ENCODE measurements around the gene MAEL. TPM values are rescaled to one million over a fixed set of nuclear protein-coding genes. Genes with fewer than 3 reads are reported as not detected.

Gene MAEL
- total RNA-seq, 1 experiment from 2014 or later: not detected

DNA sequence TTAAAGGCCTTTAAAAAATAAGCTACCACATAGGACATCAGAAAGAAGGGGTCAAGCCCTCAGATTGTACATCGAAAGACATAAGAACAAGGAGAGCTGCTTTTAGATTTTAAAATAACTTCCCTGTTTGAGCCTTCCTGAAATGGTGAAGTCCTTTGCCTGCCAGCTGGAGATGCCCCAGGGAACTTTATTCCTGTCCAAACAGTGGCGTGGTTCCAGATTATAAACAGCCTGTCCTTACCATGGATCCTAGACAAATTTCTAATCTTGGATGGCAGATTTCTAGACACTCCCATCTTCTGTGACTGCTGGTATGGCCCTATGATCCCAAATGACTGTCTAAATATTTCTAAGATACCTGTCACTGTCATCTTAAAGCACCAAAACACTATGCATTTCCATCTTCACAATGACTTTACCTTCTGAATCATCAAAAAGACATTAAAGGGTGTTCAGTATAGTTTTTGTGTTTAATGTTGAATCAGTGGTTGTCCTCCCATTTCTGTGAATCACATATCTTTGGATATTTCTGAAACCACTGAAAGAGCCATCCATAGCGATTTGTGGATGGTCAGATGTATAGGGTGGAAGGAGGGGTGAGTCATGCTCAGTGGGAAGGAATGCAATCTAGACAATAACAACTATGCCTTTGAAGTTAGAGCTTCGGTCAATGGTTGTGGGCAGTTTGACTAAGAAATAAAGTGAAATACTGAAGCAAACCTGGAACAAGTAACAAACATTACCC, 36.9 kb upstream of the MAEL start:
- H3K79me2 ChIP-seq (ENCODE audit: insufficient read depth, low read length): no peaks in the 10 kb centered on the region
- no peaks in the 10 kb centered on the region for H3K9me3 ChIP-seq (ENCODE audit: control insufficient read depth in 1 of 2, insufficient read depth in 1 of 2, low read depth in 1 of 2, low read length in 2 of 2)
- no peaks in the 10 kb centered on the region for H3K9me2 ChIP-seq (ENCODE audit: insufficient read depth)
- H2AFZ ChIP-seq (ENCODE audit: low read depth, low read length, poor library complexity, severe bottlenecking): peak overlapping the region; percentile 71
- no peak overlapping the region for H3K9ac ChIP-seq (ENCODE audit: low read length)
- ChIA-PET RAD21 (ENCODE audit: low non-redundant PET in 1 of 2, low total read pairs in 2 of 2, uncharacterized antibody in 2 of 2, unreplicated experiment in 2 of 2) (interaction anchor here in 1 of 2 experiments (0.5 kb wide), 1 partner anchor 104 kb away, joined by 4 read pairs; no protein-coding TSS in a partner anchor), POLR2A (no interaction called here), CTCF (no interaction called here)
- H4K20me1 ChIP-seq (ENCODE audit: insufficient read depth): no peaks in the 10 kb centered on the region
- intact Hi-C loops (cut with micrococcal nuclease): no loop called here
- H3K4me3 ChIP-seq (replicated peaks in 1 of 2; ENCODE audit: low read depth in 1 of 2, low read length in 2 of 2): no peak overlapping the region
- TF ChIP-seq TCF7L2 (IDR thresholded peaks at IDR 0.05; ENCODE audit: borderline replicate concordance, extremely low read depth, insufficient read depth, insufficient read length): peak; percentile 82
- peak; percentile 21; the same call in 1 of the 2 replicates for TF ChIP-seq FOSL1 (IDR thresholded peaks at IDR 0.05; ENCODE audit: low read depth)
- TF ChIP-seq ELF1 (IDR thresholded peaks at IDR 0.05; ENCODE audit: borderline replicate concordance, low read depth): no peak
- H3K36me3 ChIP-seq (ENCODE audit: control insufficient read depth in 1 of 2, insufficient read depth in 2 of 2, low read length in 2 of 2): no peaks in the 10 kb centered on the region
- ATAC-seq (peak; percentile 91), DNase-seq (ENCODE audit: low read depth, low spot score) (peak; percentile 28)
- no TSS peak for BruUV-seq (replicated peaks)
- H3K4me1 ChIP-seq (ENCODE audit: control insufficient read depth in 1 of 2, insufficient read depth in 2 of 2, low read length in 2 of 2): peaks cover 7 to 14% of the 10 kb centered on the region in 2 experiments
- no peaks in the 10 kb centered on the region for H3K27me3 ChIP-seq (ENCODE audit: insufficient read depth, low read length)
- no peak overlapping the region for H3K27ac ChIP-seq (ENCODE audit: low read depth, low read length)
- peak overlapping the region; percentile 54 for H3K4me2 ChIP-seq (ENCODE audit: low read length)

DNA sequence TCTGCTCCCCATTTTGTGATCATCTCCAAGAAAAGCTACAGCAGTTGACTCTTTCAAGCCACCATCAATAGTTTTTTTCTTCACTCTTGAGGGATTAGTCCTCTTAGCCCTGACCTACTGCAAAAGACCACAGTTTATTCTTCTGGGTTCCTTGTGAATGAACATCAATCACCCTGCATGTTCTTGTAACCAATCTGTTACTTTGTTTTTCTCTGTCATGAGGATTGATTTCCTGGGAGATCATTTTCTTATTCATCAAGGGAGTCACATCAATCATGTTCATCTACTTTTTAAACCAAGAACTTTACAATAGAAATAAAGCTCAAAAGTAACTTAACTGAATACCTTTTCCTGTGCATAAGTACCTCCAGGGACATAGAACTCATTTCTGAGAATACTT, 35.6 kb upstream of the MAEL start:
- H4K20me1 ChIP-seq (ENCODE audit: insufficient read depth): no peaks in the 10 kb centered on the region
- H3K9ac ChIP-seq (ENCODE audit: low read length): no peak overlapping the region
- H3K9me2 ChIP-seq (ENCODE audit: insufficient read depth): no peaks in the 10 kb centered on the region
- H3K9me3 ChIP-seq (ENCODE audit: control insufficient read depth in 1 of 2, insufficient read depth in 1 of 2, low read depth in 1 of 2, low read length in 2 of 2): no peaks in the 10 kb centered on the region
- H3K79me2 ChIP-seq (ENCODE audit: insufficient read depth, low read length): no peaks in the 10 kb centered on the region
- CTCF ChIA-PET: no interaction called here
- H3K4me3 ChIP-seq (replicated peaks in 1 of 2; ENCODE audit: low read depth in 1 of 2, low read length in 2 of 2): no peak overlapping the region
- no peaks in the 10 kb centered on the region for H3K36me3 ChIP-seq (ENCODE audit: control insufficient read depth in 1 of 2, insufficient read depth in 2 of 2, low read length in 2 of 2)
- ATAC-seq (no peak), DNase-seq (ENCODE audit: low read depth, low spot score) (no peak)
- no peaks in the 10 kb centered on the region for H3K27me3 ChIP-seq (ENCODE audit: insufficient read depth, low read length)
- no TSS peak for BruUV-seq (replicated peaks)
- H3K4me2 ChIP-seq (ENCODE audit: low read length): no peak overlapping the region
- POLR2A ChIA-PET: no interaction called here
- peaks cover 7 to 14% of the 10 kb centered on the region in 2 experiments for H3K4me1 ChIP-seq (ENCODE audit: control insufficient read depth in 1 of 2, insufficient read depth in 2 of 2, low read length in 2 of 2)
- no peak overlapping the region for H2AFZ ChIP-seq (ENCODE audit: low read depth, low read length, poor library complexity, severe bottlenecking)
- H3K27ac ChIP-seq (ENCODE audit: low read depth, low read length): no peak overlapping the region
- intact Hi-C loops (cut with micrococcal nuclease): no loop called here
- RAD21 ChIA-PET (ENCODE audit: low non-redundant PET in 1 of 2, low total read pairs in 2 of 2, uncharacterized antibody in 2 of 2, unreplicated experiment in 2 of 2): no interaction called here
- TF ChIP-seq EZH2 (IDR thresholded peaks at IDR 0.05): no peak
- no peak for TF ChIP-seq SRF (IDR thresholded peaks at IDR 0.05; ENCODE audit: low read depth)
- no peak for TF ChIP-seq POLR2AphosphoS5 (IDR thresholded peaks at IDR 0.05; ENCODE audit: low read depth, low read length)
- TF ChIP-seq, protein P1, sequence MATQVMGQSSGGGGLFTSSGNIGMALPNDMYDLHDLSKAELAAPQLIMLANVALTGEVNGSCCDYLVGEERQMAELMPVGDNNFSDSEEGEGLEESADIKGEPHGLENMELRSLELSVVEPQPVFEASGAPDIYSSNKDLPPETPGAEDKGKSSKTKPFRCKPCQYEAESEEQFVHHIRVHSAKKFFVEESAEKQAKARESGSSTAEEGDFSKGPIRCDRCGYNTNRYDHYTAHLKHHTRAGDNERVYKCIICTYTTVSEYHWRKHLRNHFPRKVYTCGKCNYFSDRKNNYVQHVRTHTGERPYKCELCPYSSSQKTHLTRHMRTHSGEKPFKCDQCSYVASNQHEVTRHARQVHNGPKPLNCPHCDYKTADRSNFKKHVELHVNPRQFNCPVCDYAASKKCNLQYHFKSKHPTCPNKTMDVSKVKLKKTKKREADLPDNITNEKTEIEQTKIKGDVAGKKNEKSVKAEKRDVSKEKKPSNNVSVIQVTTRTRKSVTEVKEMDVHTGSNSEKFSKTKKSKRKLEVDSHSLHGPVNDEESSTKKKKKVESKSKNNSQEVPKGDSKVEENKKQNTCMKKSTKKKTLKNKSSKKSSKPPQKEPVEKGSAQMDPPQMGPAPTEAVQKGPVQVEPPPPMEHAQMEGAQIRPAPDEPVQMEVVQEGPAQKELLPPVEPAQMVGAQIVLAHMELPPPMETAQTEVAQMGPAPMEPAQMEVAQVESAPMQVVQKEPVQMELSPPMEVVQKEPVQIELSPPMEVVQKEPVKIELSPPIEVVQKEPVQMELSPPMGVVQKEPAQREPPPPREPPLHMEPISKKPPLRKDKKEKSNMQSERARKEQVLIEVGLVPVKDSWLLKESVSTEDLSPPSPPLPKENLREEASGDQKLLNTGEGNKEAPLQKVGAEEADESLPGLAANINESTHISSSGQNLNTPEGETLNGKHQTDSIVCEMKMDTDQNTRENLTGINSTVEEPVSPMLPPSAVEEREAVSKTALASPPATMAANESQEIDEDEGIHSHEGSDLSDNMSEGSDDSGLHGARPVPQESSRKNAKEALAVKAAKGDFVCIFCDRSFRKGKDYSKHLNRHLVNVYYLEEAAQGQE (IDR thresholded peaks at IDR 0.05; ENCODE audit: low read depth): no peak
- TF ChIP-seq, protein P2, sequence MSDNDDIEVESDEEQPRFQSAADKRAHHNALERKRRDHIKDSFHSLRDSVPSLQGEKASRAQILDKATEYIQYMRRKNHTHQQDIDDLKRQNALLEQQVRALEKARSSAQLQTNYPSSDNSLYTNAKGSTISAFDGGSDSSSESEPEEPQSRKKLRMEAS (IDR thresholded peaks at IDR 0.05): no peak
- TF ChIP-seq CEBPB (IDR thresholded peaks at IDR 0.05; ENCODE audit: low read depth): no peak
- TF ChIP-seq POLR2A (IDR thresholded peaks at IDR 0.05; ENCODE audit: borderline replicate concordance, extremely low read depth, insufficient read depth, insufficient read length): no peak
- TF ChIP-seq, protein P3, sequence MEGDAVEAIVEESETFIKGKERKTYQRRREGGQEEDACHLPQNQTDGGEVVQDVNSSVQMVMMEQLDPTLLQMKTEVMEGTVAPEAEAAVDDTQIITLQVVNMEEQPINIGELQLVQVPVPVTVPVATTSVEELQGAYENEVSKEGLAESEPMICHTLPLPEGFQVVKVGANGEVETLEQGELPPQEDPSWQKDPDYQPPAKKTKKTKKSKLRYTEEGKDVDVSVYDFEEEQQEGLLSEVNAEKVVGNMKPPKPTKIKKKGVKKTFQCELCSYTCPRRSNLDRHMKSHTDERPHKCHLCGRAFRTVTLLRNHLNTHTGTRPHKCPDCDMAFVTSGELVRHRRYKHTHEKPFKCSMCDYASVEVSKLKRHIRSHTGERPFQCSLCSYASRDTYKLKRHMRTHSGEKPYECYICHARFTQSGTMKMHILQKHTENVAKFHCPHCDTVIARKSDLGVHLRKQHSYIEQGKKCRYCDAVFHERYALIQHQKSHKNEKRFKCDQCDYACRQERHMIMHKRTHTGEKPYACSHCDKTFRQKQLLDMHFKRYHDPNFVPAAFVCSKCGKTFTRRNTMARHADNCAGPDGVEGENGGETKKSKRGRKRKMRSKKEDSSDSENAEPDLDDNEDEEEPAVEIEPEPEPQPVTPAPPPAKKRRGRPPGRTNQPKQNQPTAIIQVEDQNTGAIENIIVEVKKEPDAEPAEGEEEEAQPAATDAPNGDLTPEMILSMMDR (IDR thresholded peaks at IDR 0.05 in 2 of 3, conservative IDR thresholded peaks at IDR 0.05 in 1 of 3; ENCODE audit: borderline replicate concordance in 1 of 3, insufficient read depth in 1 of 3, low read depth in 2 of 3, low read length in 2 of 3): no peak
- no peak for TF ChIP-seq FOSL1 (IDR thresholded peaks at IDR 0.05; ENCODE audit: low read depth)
- TF ChIP-seq SIN3A (IDR thresholded peaks at IDR 0.05; ENCODE audit: low read depth): no peak
- TF ChIP-seq CBX3 (IDR thresholded peaks at IDR 0.05; ENCODE audit: low read depth): no peak
- TF ChIP-seq ZNF274 (IDR thresholded peaks at IDR 0.05; ENCODE audit: low read depth, low read length): no peak
- TF ChIP-seq SP1 (IDR thresholded peaks at IDR 0.05; ENCODE audit: low read depth): no peak
- TF ChIP-seq ZFX (IDR thresholded peaks at IDR 0.05): no peak
